GM18498 (cell line): ENCODE measurements around the gene THYN1.
"Not testable (repeated sequence)": the region's sequence is repeated elsewhere in the genome, so short reads cannot be mapped to it uniquely, and the experiment has no call there.

Source experiments
- ATAC-seq: cut with Tn5 transposase; IDR thresholded peaks from one replicate; pipeline ENCODE4 v1.9.1; 2021; ENCODE audit warnings: mild to moderate bottlenecking, moderate library complexity; ENCODE audit not compliant: unreplicated experiment

The THYN1 gene

GRCh38 chr11:134275534-134276395, 22.6 kb upstream of the THYN1 start, which contains the start of gene GLB1L3:
GLB1L3 (plus strand) TSS chr11:134276379; CDS start chr11:134276741, 362 bp downstream.
- peak; percentile 82 for ATAC-seq

GRCh38 chr11:134275188-134275533, 22.0 kb upstream of the THYN1 start:
- ATAC-seq, result no peak

GRCh38 chr11:134273317-134273712, 20.2 kb upstream of the THYN1 start:
- no peak for ATAC-seq

- no peak for ATAC-seq
Observed at GRCh38 chr11:134272381-134273316, 19.5 kb upstream of the THYN1 start.

- ATAC-seq, result no peak
Observed at GRCh38 chr11:134271978-134272377, 18.8 kb upstream of the THYN1 start.

- ATAC-seq, result no peak
Observed at GRCh38 chr11:134270250-134270714, 17.1 kb upstream of the THYN1 start.

- ATAC-seq, result no peak
Observed at GRCh38 chr11:134267966-134268365, 14.8 kb upstream of the THYN1 start.

- no peak for ATAC-seq
Observed at GRCh38 chr11:134267461-134267860, 14.3 kb upstream of the THYN1 start.

- no peak for ATAC-seq
Observed at GRCh38 chr11:134266841-134267251, 13.7 kb upstream of the THYN1 start.

- no peak for ATAC-seq
Observed at GRCh38 chr11:134266440-134266839, 13.3 kb upstream of the THYN1 start.

- ATAC-seq, result no peak
Observed at GRCh38 chr11:134264966-134265764, 12.0 kb upstream of the THYN1 start.

GRCh38 chr11:134261626-134262488, 8.7 kb upstream of the THYN1 start:
- no peak for ATAC-seq

GRCh38 chr11:134260983-134261382, 7.8 kb upstream of the THYN1 start:
- ATAC-seq, result no peak

- ATAC-seq, result no peak
Observed at GRCh38 chr11:134260503-134260902, 7.4 kb upstream of the THYN1 start.

- no peak for ATAC-seq
Observed at GRCh38 chr11:134258577-134258976, 5.4 kb upstream of the THYN1 start.

GRCh38 chr11:134257101-134257500, 3.9 kb upstream of the THYN1 start:
- ATAC-seq, result no peak

GRCh38 chr11:134255184-134255561, 2.0 kb upstream of the THYN1 start:
- ATAC-seq, result not testable (repeated sequence)

- ATAC-seq, result no peak
Observed at GRCh38 chr11:134254433-134255183, 1.5 kb upstream of the THYN1 start.
